ENCODE results near the gene BLOC1S5. TPM values are rescaled to one million over a fixed set of nuclear protein-coding genes. Genes with fewer than 3 reads are reported as not detected.

Gene BLOC1S5
- total and polyA plus RNA-seq, 4 experiments from 2014 or later = 23.0 to 36.3 (median 26.1) TPM

GRCh38 chr6:8061736-8062135 lies 2.5 kb downstream of the BLOC1S5 start:
- Histone ChIP-seq H3K36me3 (ENCODE audit: insufficient read depth, low read length) (peaks cover 7% of the 10 kb centered on the region), H3K4me3 (ENCODE audit: low read length in 2 of 2) (no peak overlapping the region), H3K27me3 (ENCODE audit: insufficient read depth, low read length) (no peaks in the 10 kb centered on the region), H3K9me3 (ENCODE audit: control insufficient read depth in 1 of 2, low read length in 2 of 2) (no peaks in the 10 kb centered on the region), H3K4me1 (ENCODE audit: insufficient read depth, low read length) (peaks cover 21% of the 10 kb centered on the region), H3K27ac (ENCODE audit: low read depth, low read length) (no peak overlapping the region)
- Mint-ChIP-seq H3K27me3 (no peaks in the 10 kb centered on the region), H3K36me3 (peaks cover 23 to 46% of the 10 kb centered on the region in 2 donors), H3K9me3 (no peaks in the 10 kb centered on the region), H3K4me1 (peaks cover 21 to 36% (median 23%) of the 10 kb centered on the region in 4 donors), H3K27ac (peak overlapping the region in 1 of 7 donors; percentile 65), H3K4me3 (no peak overlapping the region)
- CTCF ChIA-PET (ENCODE audit: partially characterized antibody) = no interaction called here
- POLR2A ChIA-PET (ENCODE audit: partially characterized antibody) = no interaction called here
- intact Hi-C loops (cut with micrococcal nuclease) = loop anchor here (10.0 kb wide), 1 partner anchor 467 kb away; the partner anchor contains the start of gene SNRNP48
- DNase-seq = no peak

DNA sequence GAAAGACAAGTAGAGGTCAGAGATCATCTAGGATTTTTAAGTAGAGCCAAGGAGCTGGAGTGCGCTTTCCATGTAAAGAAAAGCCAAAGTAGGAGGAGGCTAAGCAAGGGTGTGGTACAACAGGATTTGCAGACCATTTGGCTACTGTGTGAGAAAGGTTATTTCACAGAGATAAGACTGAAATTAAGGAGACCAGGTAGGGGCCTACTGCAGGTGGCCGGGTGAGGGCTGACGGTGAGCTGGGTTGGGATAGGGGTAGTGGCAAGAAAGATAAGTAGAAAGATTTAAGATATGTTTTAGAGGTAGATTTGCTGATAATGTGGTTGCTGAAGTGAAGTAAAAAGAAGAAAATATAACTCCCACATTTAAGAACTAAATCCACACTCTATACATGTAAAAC lies 3.8 kb downstream of the BLOC1S5 start:
- peaks cover 7% of the 10 kb centered on the region for H3K36me3 ChIP-seq (ENCODE audit: insufficient read depth, low read length)
- CTCF ChIA-PET (ENCODE audit: partially characterized antibody) = interaction anchor here (0.9 to 2.7 kb wide), 4 partner anchors 155 to 785 kb away, joined by 3 to 22 read pairs (median 6); no protein-coding TSS in a partner anchor
- H3K4me1 Mint-ChIP-seq = peaks cover 17 to 36% (median 18%) of the 10 kb centered on the region in 4 donors
- peak overlapping the region in 3 of 7 donors; percentile 2 to 54 (median 3) for H3K27ac Mint-ChIP-seq
- H3K9me3 ChIP-seq (ENCODE audit: control insufficient read depth in 1 of 2, low read length in 2 of 2) = no peaks in the 10 kb centered on the region
- POLR2A ChIA-PET (ENCODE audit: partially characterized antibody) = no interaction called here
- H3K36me3 Mint-ChIP-seq = peaks cover 27 to 53% of the 10 kb centered on the region in 2 donors
- H3K27me3 ChIP-seq (ENCODE audit: insufficient read depth, low read length) = no peaks in the 10 kb centered on the region
- intact Hi-C loops (cut with micrococcal nuclease) = loop anchor here (10.0 kb wide), 1 partner anchor 466 kb away; the partner anchor contains the start of gene SNRNP48
- no peak overlapping the region for H3K27ac ChIP-seq (ENCODE audit: low read depth, low read length)
- no peaks in the 10 kb centered on the region for H3K27me3 Mint-ChIP-seq
- peaks cover 16% of the 10 kb centered on the region for H3K4me1 ChIP-seq (ENCODE audit: insufficient read depth, low read length)
- H3K4me3 ChIP-seq (ENCODE audit: low read length in 2 of 2) = no peak overlapping the region
- no peak for DNase-seq
- no peak overlapping the region for H3K4me3 Mint-ChIP-seq
- no peaks in the 10 kb centered on the region for H3K9me3 Mint-ChIP-seq

GRCh38 chr6:8059129-8059528 lies 5.1 kb downstream of the BLOC1S5 start:
- Histone ChIP-seq H3K4me3 (ENCODE audit: low read length in 2 of 2) (no peak overlapping the region), H3K27ac (ENCODE audit: low read depth, low read length) (no peak overlapping the region), H3K36me3 (ENCODE audit: insufficient read depth, low read length) (peaks cover 7% of the 10 kb centered on the region), H3K27me3 (ENCODE audit: insufficient read depth, low read length) (no peaks in the 10 kb centered on the region), H3K4me1 (ENCODE audit: insufficient read depth, low read length) (peaks cover 7% of the 10 kb centered on the region), H3K9me3 (ENCODE audit: control insufficient read depth in 1 of 2, low read length in 2 of 2) (no peaks in the 10 kb centered on the region)
- CTCF ChIA-PET (ENCODE audit: partially characterized antibody) = interaction anchor here (0.8 to 2.7 kb wide), 9 partner anchors 8 to 783 kb away, joined by 3 to 22 read pairs (median 5); partner anchors contain the start of genes BMP6 and EEF1E1
- Mint-ChIP-seq H3K4me3 (no peak overlapping the region), H3K27me3 (no peaks in the 10 kb centered on the region), H3K27ac (no peak overlapping the region), H3K36me3 (peaks cover 29 to 50% of the 10 kb centered on the region in 2 donors), H3K4me1 (peaks cover 10 to 24% (median 12%) of the 10 kb centered on the region in 4 donors), H3K9me3 (no peaks in the 10 kb centered on the region)
- POLR2A ChIA-PET (ENCODE audit: partially characterized antibody) = interaction anchor here (1.0 kb wide), 1 partner anchor 43 kb away, joined by 5 read pairs; the partner anchor contains the start of gene EEF1E1
- peak in 1 of 5 donors; percentile 21 for DNase-seq
- intact Hi-C loops (cut with micrococcal nuclease) = loop anchor here (1.0 kb wide), 1 partner anchor 783 kb away; no protein-coding TSS in a partner anchor

- POLR2A ChIA-PET (ENCODE audit: partially characterized antibody) = no interaction called here
- Mint-ChIP-seq H3K36me3 (peaks cover 31 to 44% of the 10 kb centered on the region in 2 donors), H3K9me3 (no peaks in the 10 kb centered on the region), H3K4me1 (peaks cover 11 to 14% (median 12%) of the 10 kb centered on the region in 4 donors), H3K4me3 (no peak overlapping the region), H3K27ac (no peak overlapping the region), H3K27me3 (no peaks in the 10 kb centered on the region)
- no peak for DNase-seq
- CTCF ChIA-PET (ENCODE audit: partially characterized antibody) = interaction anchor here (1.0 to 2.0 kb wide), 5 partner anchors 13 to 379 kb away, joined by 3 to 6 read pairs (median 5); partner anchors contain the start of gene EEF1E1
- no peak overlapping the region for H3K27ac ChIP-seq (ENCODE audit: low read depth, low read length)
- intact Hi-C loops (cut with micrococcal nuclease) = no loop called here
- H3K4me1 ChIP-seq (ENCODE audit: insufficient read depth, low read length) = no peaks in the 10 kb centered on the region
- peaks cover 7% of the 10 kb centered on the region for H3K36me3 ChIP-seq (ENCODE audit: insufficient read depth, low read length)
- no peaks in the 10 kb centered on the region for H3K27me3 ChIP-seq (ENCODE audit: insufficient read depth, low read length)
- no peak overlapping the region for H3K4me3 ChIP-seq (ENCODE audit: low read length in 2 of 2)
- H3K9me3 ChIP-seq (ENCODE audit: control insufficient read depth in 1 of 2, low read length in 2 of 2) = no peaks in the 10 kb centered on the region
Measured at GRCh38 chr6:8057793-8058192, 6.4 kb downstream of the BLOC1S5 start.

GRCh38 chr6:8057263-8057662 lies 6.9 kb downstream of the BLOC1S5 start:
- no peaks in the 10 kb centered on the region for H3K27me3 ChIP-seq (ENCODE audit: insufficient read depth, low read length)
- H3K4me1 ChIP-seq (ENCODE audit: insufficient read depth, low read length) = no peaks in the 10 kb centered on the region
- Mint-ChIP-seq H3K4me3 (no peak overlapping the region), H3K27me3 (no peaks in the 10 kb centered on the region), H3K4me1 (peaks cover 7 to 11% (median 9%) of the 10 kb centered on the region in 4 donors), H3K9me3 (no peaks in the 10 kb centered on the region), H3K27ac (no peak overlapping the region), H3K36me3 (peaks cover 33 to 45% of the 10 kb centered on the region in 2 donors)
- intact Hi-C loops (cut with micrococcal nuclease) = no loop called here
- H3K36me3 ChIP-seq (ENCODE audit: insufficient read depth, low read length) = peaks cover 7% of the 10 kb centered on the region
- H3K9me3 ChIP-seq (ENCODE audit: control insufficient read depth in 1 of 2, low read length in 2 of 2) = no peaks in the 10 kb centered on the region
- H3K27ac ChIP-seq (ENCODE audit: low read depth, low read length) = no peak overlapping the region
- ChIA-PET CTCF (ENCODE audit: partially characterized antibody) (interaction anchor here (1.0 kb wide), 1 partner anchor 25 kb away, joined by 3 read pairs; no protein-coding TSS in a partner anchor), POLR2A (ENCODE audit: partially characterized antibody) (no interaction called here)
- no peak overlapping the region for H3K4me3 ChIP-seq (ENCODE audit: low read length in 2 of 2)
- DNase-seq = no peak

DNA sequence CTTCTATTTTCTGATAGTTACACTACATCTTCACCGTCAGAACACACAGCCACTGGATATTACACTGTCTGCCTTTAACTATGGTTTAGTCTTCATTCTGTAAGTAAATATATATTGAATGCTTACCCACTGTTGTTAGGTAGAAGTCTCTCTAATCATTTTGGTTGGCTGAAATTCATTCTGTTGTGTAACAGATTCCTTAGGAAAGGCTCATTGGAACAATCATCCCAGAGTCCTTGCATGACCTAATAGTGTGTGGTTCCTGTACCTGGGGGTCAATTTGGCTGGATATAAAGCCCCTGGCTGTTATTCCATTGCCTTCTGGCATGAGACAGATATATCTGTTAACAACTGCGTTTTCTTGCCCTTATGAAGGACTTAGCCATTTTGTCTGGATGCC lies 9.9 kb downstream of the BLOC1S5 start:
- H3K4me3 Mint-ChIP-seq = no peak overlapping the region
- peak overlapping the region in 2 of 7 donors; percentile 49 to 60 for H3K27ac Mint-ChIP-seq
- POLR2A ChIA-PET (ENCODE audit: partially characterized antibody) = no interaction called here
- no peak for DNase-seq
- no peaks in the 10 kb centered on the region for H3K9me3 Mint-ChIP-seq
- no peaks in the 10 kb centered on the region for H3K27me3 Mint-ChIP-seq
- no peak overlapping the region for H3K27ac ChIP-seq (ENCODE audit: low read depth, low read length)
- H3K36me3 Mint-ChIP-seq = peaks cover 40 to 42% of the 10 kb centered on the region in 2 donors
- peaks cover 4 to 11% (median 8%) of the 10 kb centered on the region in 4 donors for H3K4me1 Mint-ChIP-seq
- no peaks in the 10 kb centered on the region for H3K9me3 ChIP-seq (ENCODE audit: control insufficient read depth in 1 of 2, low read length in 2 of 2)
- intact Hi-C loops (cut with micrococcal nuclease) = no loop called here
- H3K4me1 ChIP-seq (ENCODE audit: insufficient read depth, low read length) = no peaks in the 10 kb centered on the region
- H3K36me3 ChIP-seq (ENCODE audit: insufficient read depth, low read length) = no peaks in the 10 kb centered on the region
- H3K27me3 ChIP-seq (ENCODE audit: insufficient read depth, low read length) = no peaks in the 10 kb centered on the region
- CTCF ChIA-PET (ENCODE audit: partially characterized antibody) = no interaction called here
- no peak overlapping the region for H3K4me3 ChIP-seq (ENCODE audit: low read length in 2 of 2)

GRCh38 chr6:8047541-8048292 lies 16.5 kb downstream of the BLOC1S5 start:
- Histone ChIP-seq H3K9me3 (ENCODE audit: control insufficient read depth in 1 of 2, low read length in 2 of 2) (no peaks in the 10 kb centered on the region), H3K27me3 (ENCODE audit: insufficient read depth, low read length) (no peaks in the 10 kb centered on the region), H3K4me1 (ENCODE audit: insufficient read depth, low read length) (no peaks in the 10 kb centered on the region), H3K4me3 (ENCODE audit: low read length in 2 of 2) (no peak overlapping the region), H3K36me3 (ENCODE audit: insufficient read depth, low read length) (peaks cover 4% of the 10 kb centered on the region), H3K27ac (ENCODE audit: low read depth, low read length) (no peak overlapping the region)
- Mint-ChIP-seq H3K27me3 (no peaks in the 10 kb centered on the region), H3K27ac (peak overlapping the region in 1 of 7 donors; percentile 37), H3K4me1 (peaks cover 2 to 11% (median 4%) of the 10 kb centered on the region in 4 donors), H3K36me3 (peaks cover 27 to 71% of the 10 kb centered on the region in 2 donors), H3K4me3 (no peak overlapping the region), H3K9me3 (peaks cover 0 to 16% (median 3%) of the 10 kb centered on the region in 8 donors)
- intact Hi-C loops (cut with micrococcal nuclease) = no loop called here
- DNase-seq = no peak
- CTCF ChIA-PET (ENCODE audit: partially characterized antibody) = no interaction called here
- POLR2A ChIA-PET (ENCODE audit: partially characterized antibody) = interaction anchor here (0.7 kb wide), 1 partner anchor 245 kb away, joined by 4 read pairs; no protein-coding TSS in a partner anchor

Measured in CD4-positive, alpha-beta memory T cell (primary cell).